GM12875 (cell line): ENCODE measurements around the gene TEX101.
"Not testable (repeated sequence)": the region's sequence is repeated elsewhere in the genome, so short reads cannot be mapped to it uniquely, and the experiment has no call there.

Source experiments
- H3K4me3 ChIP-seq: one replicate; pipeline ENCODE4 v1.5.1; 2011; ENCODE audit warnings: low read depth, low read length, control low read depth
- CTCF ChIP-seq: IDR thresholded peaks from 2 replicates; pipeline ENCODE4 v1.5.1; 2011; ENCODE audit warnings: low read depth, mild to moderate bottlenecking, control low read depth, inconsistent platforms, low read length, moderate library complexity, borderline replicate concordance; ENCODE audit not compliant: insufficient read depth

The TEX101 gene

GRCh38 chr19:43438291-43439031 is 23.8 kb downstream of the TEX101 start:
- TF ChIP-seq CTCF, result no peak
- no peak overlapping the region for H3K4me3 ChIP-seq

- no peak for TF ChIP-seq CTCF
- no peak overlapping the region for H3K4me3 ChIP-seq
These were observed 24.5 kb downstream of the TEX101 start for GRCh38 chr19:43439032-43439708.

- H3K4me3 ChIP-seq, result no peak overlapping the region
- TF ChIP-seq CTCF, result no peak
These were observed 25.0 kb downstream of the TEX101 start for GRCh38 chr19:43439709-43440063.

- no peak for TF ChIP-seq CTCF
- no peak overlapping the region for H3K4me3 ChIP-seq
These were observed 27.0 kb downstream of the TEX101 start for GRCh38 chr19:43441716-43442115.

GRCh38 chr19:43444091-43444490 is 29.4 kb downstream of the TEX101 start:
- not testable (repeated sequence) for H3K4me3 ChIP-seq

- no peak overlapping the region for H3K4me3 ChIP-seq
- TF ChIP-seq CTCF, result no peak
These were observed 30.0 kb downstream of the TEX101 start for GRCh38 chr19:43444531-43445287.

- H3K4me3 ChIP-seq, result no peak overlapping the region
- no peak for TF ChIP-seq CTCF
These were observed 30.7 kb downstream of the TEX101 start for GRCh38 chr19:43445426-43445825.
